Stimulated activated CD4-positive, alpha-beta T cell treated with anti-CD3 and anti-CD28 coated beads, Interleukin-1b, Interleukin-23, amount 100 ng/mL, for 48 hours (primary cell): ENCODE data around the gene TRIL.

Experiments
- DNase-seq: peaks from one replicate; pipeline ENCODE4 v3.0.0-alpha.2; 2020

TRIL gene, protein sequence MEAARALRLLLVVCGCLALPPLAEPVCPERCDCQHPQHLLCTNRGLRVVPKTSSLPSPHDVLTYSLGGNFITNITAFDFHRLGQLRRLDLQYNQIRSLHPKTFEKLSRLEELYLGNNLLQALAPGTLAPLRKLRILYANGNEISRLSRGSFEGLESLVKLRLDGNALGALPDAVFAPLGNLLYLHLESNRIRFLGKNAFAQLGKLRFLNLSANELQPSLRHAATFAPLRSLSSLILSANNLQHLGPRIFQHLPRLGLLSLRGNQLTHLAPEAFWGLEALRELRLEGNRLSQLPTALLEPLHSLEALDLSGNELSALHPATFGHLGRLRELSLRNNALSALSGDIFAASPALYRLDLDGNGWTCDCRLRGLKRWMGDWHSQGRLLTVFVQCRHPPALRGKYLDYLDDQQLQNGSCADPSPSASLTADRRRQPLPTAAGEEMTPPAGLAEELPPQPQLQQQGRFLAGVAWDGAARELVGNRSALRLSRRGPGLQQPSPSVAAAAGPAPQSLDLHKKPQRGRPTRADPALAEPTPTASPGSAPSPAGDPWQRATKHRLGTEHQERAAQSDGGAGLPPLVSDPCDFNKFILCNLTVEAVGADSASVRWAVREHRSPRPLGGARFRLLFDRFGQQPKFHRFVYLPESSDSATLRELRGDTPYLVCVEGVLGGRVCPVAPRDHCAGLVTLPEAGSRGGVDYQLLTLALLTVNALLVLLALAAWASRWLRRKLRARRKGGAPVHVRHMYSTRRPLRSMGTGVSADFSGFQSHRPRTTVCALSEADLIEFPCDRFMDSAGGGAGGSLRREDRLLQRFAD

DNA sequence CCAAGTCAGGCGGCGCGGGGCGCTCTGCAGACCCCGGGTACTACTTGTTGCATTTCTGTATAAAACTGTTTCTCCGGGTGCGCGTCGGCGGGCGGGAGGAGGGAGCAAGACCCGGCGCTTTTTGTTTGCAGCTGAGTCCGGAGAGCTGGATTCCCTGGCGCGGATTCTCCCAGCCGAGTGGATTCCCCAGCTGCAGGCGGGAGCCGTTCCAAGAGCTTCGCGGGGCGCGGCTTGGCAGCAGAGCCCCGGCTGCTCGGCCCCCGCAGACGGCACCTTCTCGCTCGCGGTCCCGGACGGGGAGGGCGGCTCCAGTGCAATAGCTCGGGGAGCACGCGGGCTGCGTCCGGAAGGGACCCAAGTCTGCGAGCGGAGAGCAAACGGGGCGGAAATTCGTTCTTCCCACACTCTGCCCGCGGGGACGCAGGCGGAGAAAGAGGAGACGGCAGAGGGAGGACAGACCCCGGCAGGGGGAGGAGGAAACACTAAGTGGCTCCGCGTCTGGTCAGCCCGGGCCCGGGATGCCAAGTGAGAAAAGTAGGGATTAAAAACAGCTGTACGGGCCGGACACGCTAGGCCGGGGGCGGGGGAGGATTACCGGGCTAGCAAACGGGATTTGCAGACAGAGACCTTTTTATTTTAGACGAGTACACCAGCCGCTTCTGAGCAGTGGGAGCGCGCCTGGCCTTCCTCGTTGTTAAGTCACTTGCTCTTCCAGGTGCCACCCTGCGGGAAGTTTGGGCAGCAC lies at the start of gene TRIL:
Gene TRIL, minus strand, starts transcription at position 96 of the 745 bp plus-strand sequence. CDS start 284 bp downstream, outside the sequence.
- DNase-seq = no peak

DNA sequence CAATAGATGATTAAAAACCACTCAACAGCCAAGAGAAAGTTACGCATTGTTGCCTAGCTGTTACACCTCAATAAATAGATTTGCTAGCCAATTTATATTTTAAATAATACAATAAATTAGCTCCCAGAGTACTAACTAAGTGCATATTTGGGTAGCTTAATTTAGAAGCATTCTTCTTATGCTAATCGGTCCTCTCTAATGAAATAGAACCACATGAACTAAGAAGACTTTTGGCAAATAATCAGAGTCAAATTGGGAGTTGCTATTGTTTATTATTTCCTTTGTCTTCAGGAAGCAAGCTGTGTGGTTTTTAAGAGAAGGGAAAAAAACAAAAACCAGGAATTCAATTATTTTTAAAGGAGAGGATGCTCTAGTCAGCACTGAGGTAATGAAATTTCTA lies 49.0 kb upstream of the TRIL start:
- DNase-seq = no peak

DNA sequence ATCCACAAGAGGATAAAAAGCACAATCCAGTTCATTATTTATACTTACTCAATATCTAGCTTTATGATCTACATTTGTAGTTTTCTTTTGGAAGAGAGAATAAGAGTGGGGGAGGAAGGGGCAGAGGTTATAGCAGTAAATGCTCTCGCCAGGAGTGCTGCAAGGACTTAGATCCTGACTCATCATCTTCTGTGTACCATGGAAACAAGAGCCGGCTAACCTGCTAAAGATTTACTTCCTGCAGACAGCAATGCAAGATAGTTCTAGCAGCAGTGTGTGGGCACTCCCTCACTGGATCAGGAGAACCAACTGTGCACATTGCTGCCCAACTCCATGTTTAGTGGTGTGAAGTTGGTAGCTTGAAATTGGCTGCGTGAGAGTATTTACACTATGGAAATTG lies 47.7 kb upstream of the TRIL start:
- DNase-seq = no peak

DNA sequence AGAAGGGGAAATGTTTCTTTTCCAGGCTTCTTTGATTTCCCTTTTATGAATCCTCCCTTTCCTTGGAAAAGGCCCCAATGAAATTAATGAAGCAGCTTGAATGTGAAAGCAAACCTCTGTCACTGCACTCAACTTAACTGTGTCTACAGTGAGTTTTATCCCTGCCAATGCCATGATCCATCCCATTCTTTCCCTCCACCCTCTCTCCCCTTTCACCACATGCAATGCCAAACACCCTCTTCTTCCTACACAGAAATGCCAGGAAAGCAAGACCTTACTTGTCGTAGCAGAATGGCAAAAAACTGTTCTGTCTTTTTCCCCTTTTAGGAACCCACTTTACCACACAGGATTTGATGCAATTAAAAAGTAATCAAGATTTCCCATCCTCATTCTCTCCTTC lies 47.3 kb upstream of the TRIL start:
- DNase-seq = no peak

DNA sequence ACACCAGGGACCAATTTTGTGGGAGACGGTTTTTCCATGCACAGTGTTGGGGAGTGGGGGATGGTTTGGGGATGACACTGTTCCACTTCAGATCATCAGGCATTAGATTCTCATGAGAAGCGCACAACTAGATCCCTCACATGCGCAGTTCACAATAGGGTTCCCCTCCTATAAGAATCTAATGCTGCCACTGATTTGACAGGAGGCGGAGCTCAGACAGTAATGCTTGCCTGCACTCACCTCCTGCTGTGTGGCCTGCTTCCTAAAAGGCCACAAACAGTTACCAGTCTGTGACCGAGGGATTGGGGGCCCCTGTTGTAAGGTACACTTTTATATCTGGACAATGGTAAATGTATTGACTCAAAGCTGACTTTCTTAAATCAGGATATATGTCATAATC lies 45.6 kb upstream of the TRIL start:
- DNase-seq = no peak

DNA sequence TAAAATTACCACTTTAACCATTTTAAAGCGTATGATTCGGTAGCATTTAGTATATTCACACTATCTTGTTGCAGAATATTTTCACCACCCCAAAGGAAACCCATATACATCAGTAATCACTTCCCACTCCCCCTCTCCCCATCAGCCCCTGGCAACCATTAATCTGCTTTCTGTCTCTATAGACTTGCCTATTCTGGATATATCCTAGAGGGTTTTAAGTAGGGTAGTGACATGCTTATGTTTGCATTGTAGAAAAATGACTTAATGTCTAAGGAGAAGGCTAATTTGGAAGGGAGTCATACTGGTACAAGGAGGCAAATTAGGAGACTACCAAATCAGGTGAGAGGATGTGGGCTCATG lies 42.6 kb upstream of the TRIL start:
- no peak for DNase-seq

DNA sequence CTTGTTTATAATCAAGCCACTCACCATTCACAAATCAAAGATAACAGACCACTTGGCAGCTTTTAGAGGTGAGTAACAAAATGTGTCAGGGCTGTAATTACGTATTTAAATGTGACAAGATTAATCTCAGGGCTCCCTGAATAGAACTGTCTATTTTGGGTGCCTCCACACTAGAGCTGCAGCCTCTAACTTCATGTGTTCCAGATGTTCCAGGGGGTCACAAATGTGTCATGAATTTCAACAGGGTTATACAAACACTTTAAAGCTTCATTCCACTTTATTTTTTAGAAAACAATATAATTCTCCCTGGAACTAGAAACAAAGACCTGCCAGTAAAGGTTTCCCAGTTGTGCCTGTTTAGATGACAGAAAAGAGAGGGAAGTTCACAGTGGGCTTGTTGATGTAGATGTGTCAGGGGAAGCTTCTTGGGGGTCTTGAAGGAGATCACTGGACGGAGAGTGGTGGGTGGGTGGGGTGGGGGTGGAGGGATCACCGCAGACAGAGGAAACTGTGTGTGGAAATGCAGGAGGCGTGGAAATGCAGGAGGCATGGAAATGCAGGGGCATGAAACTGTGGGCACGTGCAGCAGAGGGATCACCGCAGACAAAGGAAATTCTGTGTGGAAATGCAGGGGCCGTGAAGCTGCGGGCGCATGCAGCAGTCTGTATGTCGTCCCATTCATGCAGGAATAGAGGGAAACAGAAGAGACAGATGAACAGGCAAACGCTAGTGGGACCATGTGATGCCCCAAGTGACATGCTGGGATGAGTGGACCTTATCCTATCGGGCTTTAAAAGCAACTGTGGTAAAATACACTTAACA lies 42.0 kb upstream of the TRIL start:
- DNase-seq = no peak

DNA sequence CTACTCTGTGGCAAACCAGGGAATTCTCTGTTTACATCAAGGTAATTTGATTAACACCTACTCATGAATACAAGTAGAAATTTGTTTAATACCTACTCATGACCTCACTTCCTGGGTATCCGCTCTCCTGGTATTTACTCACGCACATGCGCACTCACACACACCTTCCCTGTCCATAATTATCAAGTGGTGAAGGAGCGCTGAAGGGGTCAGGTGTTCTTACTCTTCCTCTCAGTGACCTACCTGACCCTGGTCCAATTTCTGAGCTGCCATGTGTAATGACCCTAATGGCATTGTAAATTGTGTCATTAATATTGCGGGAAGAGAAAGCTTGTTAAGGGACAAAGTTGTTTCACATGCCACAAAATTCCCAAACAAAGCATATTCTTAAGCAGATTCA lies 41.3 kb upstream of the TRIL start:
- DNase-seq = no peak

DNA sequence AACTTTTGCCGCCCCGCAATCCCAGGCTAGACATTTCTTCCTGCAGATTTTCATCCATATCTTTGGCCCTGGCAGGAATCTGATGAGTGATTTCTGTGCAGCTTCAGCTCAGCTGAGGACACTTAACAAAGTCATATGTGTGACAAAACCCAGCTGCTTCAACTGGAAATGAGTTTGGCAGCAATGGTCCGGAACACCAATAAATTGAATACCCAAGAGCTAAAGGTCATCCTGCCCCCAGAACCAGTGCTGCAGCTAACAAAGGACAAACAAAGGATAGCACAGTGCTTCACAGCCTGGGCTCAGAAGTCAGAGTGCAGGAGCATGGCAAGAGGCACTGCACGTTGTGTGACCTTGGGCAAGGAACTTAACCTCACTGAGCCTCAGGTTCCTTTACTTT lies 40.0 kb upstream of the TRIL start:
- no peak for DNase-seq

DNA sequence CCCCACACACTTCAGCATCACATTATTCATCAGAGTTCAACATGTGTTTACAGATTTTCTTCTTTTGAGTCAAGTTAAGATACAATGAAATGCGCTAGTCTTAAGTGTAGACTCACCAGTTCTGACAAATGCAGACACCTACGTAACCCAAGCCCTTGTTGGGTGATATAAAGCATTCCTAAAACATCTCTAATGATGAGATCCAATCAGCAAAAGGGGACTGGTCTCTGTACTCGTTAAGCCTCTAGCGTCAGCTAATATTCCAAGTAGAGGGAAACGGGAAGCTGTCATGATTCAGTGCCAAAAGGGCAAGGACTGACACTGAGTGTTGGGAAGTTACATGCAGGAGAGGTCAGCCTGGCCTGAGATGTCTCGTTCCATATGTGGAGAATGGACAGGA lies 38.7 kb upstream of the TRIL start:
- no peak for DNase-seq

DNA sequence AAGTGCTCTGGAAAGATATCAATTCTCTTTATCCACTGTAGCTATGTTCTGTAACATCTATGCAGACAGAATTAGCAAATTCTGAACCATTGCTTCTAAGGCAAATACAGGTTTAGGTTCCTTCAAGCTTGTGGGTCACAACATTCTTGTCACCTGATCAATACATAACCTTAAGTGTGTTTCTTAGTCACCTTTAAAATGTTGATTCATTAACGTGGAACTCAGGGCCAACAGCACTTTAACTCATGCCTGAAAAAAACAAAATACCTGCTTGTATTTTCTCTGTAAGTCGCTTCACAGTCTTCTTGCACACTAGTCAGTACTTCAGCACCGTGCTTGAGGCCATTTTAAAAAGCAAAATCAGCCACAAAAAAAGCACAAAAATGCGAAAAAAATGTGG lies 35.2 kb upstream of the TRIL start:
- no peak for DNase-seq

DNA sequence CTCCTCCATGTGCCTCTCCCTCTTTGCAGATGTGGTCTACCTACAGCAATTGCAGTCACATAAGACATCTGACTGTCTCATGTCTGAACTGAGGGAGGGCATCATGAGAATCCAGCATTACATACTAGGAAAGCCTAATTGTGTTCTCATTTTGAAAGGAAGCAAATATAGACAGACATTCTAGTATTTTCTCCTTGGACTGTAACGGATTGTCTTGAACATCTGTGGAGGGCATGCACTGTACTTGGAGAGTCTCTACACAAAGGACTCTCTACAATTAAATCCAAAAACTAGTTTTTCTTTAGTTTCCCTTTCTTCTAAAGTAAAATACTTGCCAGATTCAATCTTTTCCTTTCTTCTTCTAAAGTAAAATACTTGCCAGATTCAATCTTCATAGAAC lies 34.7 kb upstream of the TRIL start:
- no peak for DNase-seq

DNA sequence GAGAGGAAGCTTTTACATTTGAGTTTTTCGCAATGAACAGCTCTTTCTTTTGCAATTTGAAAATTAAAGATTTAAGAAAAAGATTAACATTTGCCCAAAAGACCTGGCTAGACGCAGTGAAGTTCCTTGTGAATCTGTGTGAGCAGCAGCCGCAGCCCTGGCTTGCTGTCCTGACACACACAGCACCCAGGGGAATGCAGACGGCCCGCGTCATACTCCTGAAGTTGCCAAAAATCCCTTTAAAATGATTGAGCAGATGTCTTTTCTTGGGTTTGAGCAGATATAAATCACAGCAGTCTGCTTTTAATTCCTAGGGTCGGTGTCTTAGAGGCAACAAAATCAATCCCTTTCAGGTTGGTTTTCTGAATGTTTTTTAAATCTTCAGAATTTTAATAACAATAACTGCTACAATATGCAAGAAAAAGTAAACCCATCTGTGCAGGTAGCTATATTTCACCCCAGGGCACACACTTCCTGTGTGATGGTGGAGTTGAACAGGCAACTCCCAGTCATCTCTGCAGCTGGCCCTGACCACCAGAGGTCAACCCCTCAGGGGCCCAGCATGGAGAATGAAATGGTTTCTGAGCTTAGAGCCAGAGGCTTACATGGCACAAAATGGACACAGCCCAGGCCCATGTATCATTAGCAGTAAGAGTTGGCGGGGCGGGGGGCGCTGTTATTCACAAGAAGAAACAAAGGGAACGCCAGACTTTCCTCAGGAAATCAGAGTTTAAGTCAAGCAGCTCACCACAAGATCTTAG lies 32.2 kb upstream of the TRIL start:
- DNase-seq = no peak

DNA sequence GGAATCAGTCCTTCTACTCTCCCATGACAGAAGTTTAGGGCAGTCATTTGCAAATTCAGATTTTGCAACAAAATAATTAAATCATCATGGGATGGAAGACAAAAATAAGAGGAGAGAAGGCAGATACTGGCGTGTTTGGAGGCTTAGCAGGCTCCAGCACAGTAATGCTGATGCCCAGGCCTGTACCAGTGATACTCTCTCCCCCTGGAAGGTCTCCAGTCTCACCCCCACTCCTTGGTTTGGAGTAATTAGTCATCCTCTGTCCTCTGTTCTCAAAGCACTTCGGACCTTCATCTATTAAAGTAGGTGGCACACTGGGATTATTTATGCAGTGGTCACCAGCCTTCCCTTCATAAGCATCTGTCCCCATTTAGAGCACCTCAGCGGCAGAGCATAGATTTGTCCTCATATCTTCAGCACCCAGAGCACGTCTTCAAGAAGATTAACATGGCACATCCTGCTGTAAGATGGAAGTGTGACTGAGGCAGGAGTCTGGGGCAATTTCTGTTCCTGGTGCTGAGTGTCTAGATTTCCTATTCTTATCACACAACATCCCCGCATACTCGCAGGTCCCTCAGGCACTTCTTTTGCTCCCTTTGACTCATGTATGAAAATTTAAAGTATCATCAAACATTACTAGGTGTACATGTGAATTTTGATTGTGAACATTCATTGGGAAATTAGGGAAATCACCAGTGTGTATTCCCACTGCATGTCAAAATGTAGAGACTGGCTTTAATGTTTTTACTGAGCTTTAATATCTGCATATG lies 31.3 kb upstream of the TRIL start:
- no peak for DNase-seq

DNA sequence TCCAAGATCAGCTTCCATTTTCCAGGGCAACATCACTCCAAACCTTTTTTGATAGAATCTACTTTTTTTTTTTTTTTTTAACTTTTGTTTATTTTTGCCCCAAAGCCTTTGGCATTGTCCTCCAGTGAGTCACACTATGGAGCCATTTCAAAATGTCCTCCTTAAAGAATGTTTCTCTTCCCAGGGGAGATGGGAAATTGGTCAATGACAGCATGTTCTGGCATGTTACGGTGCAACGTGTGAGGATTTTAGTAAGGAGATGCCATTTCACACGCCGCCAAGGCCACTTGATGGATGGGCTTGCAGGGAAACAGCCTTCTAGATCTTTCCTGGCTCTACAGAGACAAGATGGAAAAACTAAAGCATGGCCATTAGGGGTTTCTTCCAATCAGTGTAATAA lies 30.7 kb upstream of the TRIL start:
- DNase-seq = no peak

DNA sequence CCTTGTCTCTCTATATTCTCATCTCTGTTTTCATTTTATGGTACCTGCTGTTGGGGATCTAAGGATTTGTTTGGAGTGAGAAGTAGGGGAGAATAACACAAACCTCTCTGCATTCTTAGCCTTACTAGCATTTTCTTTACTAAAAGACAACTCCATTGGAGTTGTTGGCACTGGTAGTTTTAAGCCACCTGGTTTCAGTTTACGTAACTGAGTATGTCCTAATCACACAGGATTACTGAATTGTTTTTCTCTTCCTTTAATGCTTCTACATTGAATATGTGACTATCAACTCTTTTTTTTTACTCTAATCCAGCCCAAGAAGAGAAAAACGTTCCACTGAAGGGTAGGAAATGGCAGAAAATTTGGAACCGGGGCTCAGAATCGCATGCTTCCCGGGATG lies 30.0 kb upstream of the TRIL start:
- DNase-seq = no peak

DNA sequence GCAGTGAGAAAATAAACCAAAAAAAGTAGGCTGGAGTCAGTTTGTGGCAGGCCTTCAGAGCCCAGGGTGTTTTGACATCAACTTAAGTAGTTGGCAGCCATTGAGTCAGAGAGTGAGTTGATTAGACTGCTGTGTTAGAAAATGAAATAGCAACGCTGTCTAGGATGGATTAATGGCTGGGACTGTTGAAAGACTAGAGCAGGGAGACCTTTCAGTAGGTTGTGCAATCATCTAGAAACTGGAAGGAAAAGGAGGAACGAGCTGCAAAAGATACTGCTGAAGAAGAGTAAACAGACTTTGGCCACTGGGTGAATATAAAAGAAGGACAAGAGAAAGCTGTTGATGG lies 28.6 kb upstream of the TRIL start:
- DNase-seq = no peak

DNA sequence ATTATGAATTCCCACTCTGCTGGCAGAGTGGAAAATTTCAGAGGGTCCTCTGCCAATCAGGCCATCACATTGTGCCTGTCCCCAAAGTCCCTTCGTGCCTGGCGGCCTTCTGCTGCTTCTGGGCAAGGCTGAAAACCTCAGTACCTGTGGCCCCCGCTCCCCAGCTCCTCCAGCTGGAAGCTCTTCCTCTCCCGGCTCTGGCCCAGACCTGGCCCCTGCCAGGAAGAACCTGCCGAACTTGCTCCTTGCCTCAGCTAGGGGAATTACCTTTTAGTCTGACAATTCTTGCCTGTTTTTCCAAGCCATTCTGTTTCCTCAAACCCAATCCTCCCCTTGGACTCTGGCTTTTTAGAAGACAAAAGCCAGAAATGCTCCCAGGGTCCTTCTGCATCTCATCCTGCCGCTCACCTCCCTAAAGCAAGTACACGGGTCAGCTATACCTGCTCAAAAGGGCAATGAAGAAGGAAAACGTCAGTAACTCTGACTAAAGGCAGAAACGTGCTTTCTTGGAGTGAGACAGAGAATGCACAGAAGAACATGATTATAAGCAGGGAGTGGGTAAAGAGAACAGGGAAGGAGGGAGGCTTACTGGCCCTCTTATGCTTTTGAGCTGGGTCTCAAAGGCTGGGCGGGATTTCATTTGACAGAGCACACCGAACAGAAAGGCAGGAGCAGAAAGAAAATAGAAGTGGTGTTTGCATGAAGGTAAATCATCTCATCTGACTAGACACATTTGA lies 28.1 kb upstream of the TRIL start:
- DNase-seq = no peak

DNA sequence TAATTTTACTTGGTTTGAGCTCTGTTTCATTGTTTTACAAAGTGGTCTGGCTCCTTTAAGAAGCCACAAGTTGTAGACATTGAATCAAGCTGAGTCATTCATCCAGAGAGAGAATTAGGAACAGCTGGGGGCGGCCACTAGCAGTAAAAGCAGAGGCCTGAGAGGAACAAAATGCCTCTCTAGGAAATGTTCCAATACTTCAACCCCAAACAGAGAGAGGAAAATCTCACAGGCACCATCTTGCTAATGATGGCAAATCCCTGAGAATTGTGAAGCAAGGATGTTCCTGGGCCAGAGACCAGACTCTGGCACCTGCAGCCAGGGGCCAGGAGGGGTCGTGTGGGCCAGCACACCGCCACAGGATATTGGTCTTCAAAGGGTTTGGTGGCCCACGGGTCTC lies 26.5 kb upstream of the TRIL start:
- DNase-seq = no peak

DNA sequence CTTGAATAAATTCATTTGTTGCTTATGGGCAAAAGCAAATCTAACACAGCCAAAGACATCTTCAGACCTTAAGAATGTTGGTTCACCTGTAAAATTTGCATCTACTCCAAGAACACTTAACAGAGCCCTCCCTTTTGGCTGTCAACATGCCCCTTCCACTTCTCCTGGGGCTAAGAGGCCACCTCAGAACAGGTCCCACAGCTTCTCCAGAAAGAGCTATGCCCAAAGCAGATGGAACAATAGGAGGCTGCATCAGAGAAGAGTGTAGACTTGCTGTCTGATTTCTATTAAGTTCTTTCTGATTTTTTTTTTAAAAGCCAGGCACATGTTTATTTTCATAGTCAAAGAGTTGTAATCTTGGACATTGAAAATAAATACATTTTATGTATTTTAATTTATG lies 26.1 kb upstream of the TRIL start:
- no peak for DNase-seq
